Middle frontal gyrus (tissue), 1 donor: ENCODE results near the gene CFTR.

Experiments
- DNase-seq: peaks from one replicate; pipeline ENCODE4 v3.0.0-alpha.2; 2015; ENCODE audit warnings: low spot score; ENCODE audit errors: extremely low spot score

CFTR gene

GRCh38 chr7:117645481-117646165, 165.8 kb downstream of the CFTR start:
- no peak for DNase-seq

DNA sequence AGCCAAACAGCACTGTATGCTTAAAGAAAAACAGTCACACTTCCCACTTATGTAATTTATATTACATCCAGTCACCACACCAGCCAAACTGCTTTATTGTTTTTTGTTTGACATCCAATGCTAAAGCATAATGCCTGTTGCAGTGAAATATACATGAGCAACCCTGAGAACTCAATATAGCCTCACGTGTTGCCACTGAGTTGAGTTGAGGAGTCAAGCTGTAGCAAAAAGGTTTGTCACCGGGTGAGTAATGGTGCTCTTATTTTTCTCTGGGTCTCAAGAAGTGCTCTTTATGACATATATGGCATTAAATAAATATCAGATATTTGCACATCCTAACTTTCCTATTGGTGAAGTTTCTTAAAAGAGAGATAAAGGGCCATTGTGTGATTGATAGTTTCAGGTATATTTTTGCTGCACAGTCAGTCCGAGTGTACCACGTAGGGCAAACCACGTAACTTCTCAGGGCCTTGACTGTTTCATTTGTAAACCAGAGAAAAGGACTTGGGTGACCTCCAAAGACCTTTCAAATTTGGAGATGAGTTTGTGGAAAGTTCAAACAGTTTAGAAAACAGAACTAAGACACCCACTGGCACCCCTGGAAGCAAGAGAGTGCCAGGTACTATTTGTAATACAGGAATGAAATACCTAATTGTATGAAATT, 168.5 kb downstream of the CFTR start:
- no peak for DNase-seq

GRCh38 chr7:117652943-117653680, 173.3 kb downstream of the CFTR start:
- no peak for DNase-seq

GRCh38 chr7:117654780-117655179, 175.0 kb downstream of the CFTR start:
- no peak for DNase-seq

DNA sequence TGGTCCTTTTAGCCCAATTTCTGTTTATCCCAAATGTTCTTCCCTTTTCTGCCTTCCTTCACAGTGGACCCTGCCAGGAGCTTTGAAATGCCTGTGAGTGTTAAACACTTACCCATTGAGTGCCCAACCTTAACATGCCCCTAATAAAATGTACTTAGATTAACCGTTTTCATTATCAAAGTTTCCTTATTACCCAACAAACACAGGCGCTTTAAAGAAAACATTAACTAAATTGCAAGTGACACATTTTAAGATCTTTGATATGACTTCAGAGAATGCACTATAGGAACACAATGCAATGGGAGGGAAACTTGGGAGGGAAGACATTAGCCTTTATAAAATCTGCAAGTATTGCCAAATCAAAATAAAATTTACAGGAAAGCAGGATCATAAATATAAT, 177.0 kb downstream of the CFTR start:
- no peak for DNase-seq

GRCh38 chr7:117659531-117660011, 179.7 kb downstream of the CFTR start:
- DNase-seq: no peak

DNA sequence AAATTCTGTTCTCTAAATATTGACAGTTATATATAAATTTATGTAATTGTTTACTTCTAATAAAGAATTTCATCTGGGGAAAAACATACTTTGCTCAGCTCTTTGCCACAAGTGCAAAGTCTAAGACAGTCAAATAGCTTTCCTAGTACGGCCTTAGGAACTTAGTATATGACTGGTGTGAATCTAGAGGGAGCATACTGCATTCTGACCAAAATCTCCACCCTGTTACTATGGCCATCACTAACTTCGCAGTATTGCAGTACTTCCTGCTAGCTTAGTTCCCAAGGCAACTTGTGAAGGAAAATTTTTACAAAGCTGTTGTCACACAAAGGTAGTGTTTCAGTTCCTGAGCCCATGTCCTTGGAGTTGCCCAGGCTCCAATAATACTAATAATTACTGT, 181.5 kb downstream of the CFTR start:
- no peak for DNase-seq

GRCh38 chr7:117664047-117664446, 184.2 kb downstream of the CFTR start:
- DNase-seq: no peak

GRCh38 chr7:117665368-117665767, 185.5 kb downstream of the CFTR start:
- DNase-seq: no peak

DNA sequence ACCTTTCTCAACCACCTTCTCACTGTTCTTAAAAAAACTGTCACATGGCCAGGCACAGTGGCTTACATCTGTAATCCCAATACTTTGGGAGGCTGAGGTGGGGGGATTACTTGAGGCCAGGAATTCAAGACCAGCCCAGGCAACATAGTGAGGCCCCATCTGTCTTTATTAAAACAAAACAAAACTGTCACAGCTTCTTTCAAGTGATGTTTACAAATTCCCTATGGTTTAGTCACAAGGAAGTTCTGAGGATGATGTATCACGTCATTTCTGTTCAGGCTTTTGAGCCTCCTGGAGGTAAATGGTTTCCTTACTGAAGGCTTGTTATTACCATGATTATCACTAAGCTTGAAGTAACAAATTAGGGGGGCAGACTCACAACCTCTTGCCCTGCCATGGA, 186.2 kb downstream of the CFTR start:
- no peak for DNase-seq

- DNase-seq: no peak
Observed at GRCh38 chr7:117666689-117667088, 186.9 kb downstream of the CFTR start.

- DNase-seq: no peak
Observed at GRCh38 chr7:117667456-117667855, 187.6 kb downstream of the CFTR start.

GRCh38 chr7:117669818-117670217, 190.0 kb downstream of the CFTR start:
- DNase-seq: no peak

- DNase-seq: no peak
Observed at GRCh38 chr7:117672453-117672852, 192.6 kb downstream of the CFTR start.

GRCh38 chr7:117673367-117673766, 193.5 kb downstream of the CFTR start:
- DNase-seq: peak; percentile 56

- DNase-seq: peak; percentile 36
Observed at GRCh38 chr7:117673839-117674238, 194.0 kb downstream of the CFTR start.

- DNase-seq: no peak
Observed at GRCh38 chr7:117674617-117675016, 194.8 kb downstream of the CFTR start.

DNA sequence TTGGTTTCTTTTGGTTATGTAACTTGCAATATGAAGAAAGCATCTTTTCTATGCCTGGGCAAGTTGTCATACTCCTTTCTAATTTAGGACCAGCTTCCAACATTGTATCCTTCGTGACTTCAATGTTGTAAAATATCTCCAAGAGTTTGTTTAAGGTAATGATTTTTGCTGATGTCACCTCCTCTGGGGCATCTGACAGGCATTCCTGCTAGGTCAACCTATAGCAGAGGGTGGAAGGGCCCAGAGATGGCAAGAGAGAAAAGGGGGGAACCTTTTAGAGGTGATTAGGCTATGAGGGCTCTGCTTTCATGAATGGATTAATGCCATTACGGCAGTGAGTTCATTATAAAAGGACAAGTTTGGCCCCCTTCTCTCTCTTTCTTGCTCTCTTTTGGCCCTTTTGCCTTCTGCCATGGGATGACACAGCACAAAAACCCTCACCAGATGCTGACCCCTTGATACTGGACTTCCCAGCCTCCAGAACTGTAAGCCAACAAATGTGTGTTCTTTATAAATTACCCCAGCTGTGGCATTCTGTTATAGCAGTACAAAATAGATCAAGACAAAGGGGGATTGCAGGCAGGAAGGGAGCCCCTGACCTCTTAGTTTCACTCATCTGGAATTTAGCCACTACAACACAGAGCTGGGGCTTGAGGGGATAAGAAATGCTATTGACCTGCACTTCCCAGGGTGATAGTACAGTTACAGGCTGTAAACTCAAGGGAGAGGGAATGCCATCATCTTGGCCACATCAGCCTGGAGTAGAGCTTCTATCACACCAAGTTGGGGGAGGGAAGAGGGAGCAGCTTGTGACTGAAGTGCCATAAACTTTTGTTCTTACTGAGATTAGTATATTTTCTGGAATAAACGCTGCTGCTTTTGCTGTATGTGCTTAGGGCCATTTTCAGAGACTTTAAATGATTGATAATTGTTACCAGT, 195.9 kb downstream of the CFTR start:
- no peak for DNase-seq

GRCh38 chr7:117679120-117679519, 199.3 kb downstream of the CFTR start:
- DNase-seq: no peak

DNA sequence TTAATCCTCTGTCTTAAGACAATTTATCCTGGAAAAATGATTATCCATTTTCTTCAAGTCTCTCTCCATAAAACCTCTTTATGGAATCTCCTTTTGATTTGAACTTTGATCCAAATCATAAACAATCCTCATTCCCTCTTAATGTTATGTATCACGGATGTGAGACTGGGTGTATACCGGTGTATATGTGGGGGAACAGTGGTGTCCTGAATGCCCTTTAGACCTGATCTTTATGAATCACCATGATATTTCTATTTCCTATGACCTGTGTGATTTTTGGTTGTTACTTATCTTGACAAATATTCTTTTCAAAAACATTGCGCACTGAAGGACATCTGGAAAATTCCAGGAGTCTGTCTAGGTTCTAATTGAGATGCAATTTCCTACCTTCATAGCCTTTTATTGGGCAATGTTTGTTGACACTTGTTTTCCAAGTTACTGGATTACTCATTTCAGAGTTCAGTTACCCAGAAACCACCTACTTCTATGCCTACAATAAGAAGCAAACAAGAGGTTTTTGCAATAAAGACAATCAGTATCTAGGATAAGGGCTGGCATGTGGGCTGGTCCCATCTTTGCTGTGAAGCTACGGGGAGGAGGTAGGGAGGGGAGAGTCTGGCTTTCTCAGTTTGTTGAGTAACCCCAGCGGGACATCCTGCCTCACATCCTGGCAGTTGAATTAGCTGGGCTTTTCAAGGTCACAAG, 203.0 kb downstream of the CFTR start:
- DNase-seq: no peak
